PC-9 (cell line): Measurements from ENCODE around the gene IL1R1.

Source experiments
- EZH2 ChIP-seq: fragments of 200-600 bp; sonication (generic); IDR thresholded peaks from 2 replicates; pipeline ENCODE4 v1.8.0; 2017; ENCODE audit warnings: antibody characterized with exemption, low read depth
- TF ChIP-seq, protein P1 (sequence below): fragments of 200-600 bp; sonication (generic); conservative IDR thresholded peaks from 2 replicates; pipeline ENCODE4 v1.6.1; 2017; ENCODE audit warnings: mixed run types, antibody characterized with exemption, mild to moderate bottlenecking, moderate library complexity

DNA sequence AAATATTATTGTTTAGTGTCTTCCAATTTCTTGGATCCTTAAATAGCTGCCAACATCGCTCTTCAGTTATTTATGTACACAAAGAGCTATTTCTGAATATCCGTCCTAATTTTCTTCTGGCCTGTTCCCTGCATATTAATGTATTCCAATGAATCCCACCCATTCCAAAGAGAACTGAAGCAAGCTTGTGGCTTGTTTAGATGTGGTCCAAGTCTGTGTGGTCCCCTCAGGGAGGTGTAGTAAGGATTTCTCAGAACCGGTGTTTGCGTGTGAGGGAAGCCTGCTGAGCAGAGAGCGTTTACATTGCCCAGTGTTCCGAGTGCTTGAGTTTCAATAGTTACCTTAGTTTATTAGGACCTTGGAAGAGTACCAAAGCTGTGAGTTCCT, 25.1 kb upstream of the IL1R1 start:
- TF ChIP-seq, protein P1, sequence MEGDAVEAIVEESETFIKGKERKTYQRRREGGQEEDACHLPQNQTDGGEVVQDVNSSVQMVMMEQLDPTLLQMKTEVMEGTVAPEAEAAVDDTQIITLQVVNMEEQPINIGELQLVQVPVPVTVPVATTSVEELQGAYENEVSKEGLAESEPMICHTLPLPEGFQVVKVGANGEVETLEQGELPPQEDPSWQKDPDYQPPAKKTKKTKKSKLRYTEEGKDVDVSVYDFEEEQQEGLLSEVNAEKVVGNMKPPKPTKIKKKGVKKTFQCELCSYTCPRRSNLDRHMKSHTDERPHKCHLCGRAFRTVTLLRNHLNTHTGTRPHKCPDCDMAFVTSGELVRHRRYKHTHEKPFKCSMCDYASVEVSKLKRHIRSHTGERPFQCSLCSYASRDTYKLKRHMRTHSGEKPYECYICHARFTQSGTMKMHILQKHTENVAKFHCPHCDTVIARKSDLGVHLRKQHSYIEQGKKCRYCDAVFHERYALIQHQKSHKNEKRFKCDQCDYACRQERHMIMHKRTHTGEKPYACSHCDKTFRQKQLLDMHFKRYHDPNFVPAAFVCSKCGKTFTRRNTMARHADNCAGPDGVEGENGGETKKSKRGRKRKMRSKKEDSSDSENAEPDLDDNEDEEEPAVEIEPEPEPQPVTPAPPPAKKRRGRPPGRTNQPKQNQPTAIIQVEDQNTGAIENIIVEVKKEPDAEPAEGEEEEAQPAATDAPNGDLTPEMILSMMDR: no peak
- no peak for TF ChIP-seq EZH2
